H1 (cell line): ENCODE measurements around the gene PC. TPM values are rescaled to one million over a fixed set of nuclear protein-coding genes. Genes with fewer than 3 reads are reported as not detected.

ENCODE experiments used
- CTCF ChIA-PET: fragments of 300-600 bp; sonication (Branson Sonifier 250); formaldehyde crosslinking; loops from one replicate; lab custom pipeline; 2021; ENCODE audit not compliant: partially characterized antibody; lab: Charles Lee
- POLR2A ChIA-PET: fragments of 300-600 bp; sonication (Branson Sonifier 250); formaldehyde crosslinking; loops from one replicate; lab custom pipeline; 2021; ENCODE audit warnings: inconsistent platforms; ENCODE audit not compliant: partially characterized antibody; lab: Charles Lee
- DNase-seq, 2 experiments: peaks; one replicate each; pipeline versions ENCODE4 v3.0.0 to v3.0.0-alpha.2; 2010 to 2022; ENCODE audit warnings: low spot score in 2 of 2, low read depth in 1 of 2, mixed read lengths in 1 of 2
- FAIRE-seq: peaks from 2 replicates; lab custom pipeline; 2011; peaks lifted over from hg19 to GRCh38; lab: Jason Lieb, UNC
- H2AFZ ChIP-seq: 2 replicates; pipeline ENCODE4 v1.8.1; 2012; ENCODE audit warnings: low read length, inconsistent platforms
- H2AK5ac ChIP-seq: 2 replicates; pipeline ENCODE4 v1.6.1; 2013; ENCODE audit warnings: low read depth, low read length
- H2BK120ac ChIP-seq: replicated peaks from 2 replicates; pipeline ENCODE3; 2013; ENCODE audit warnings: low read depth, low read length, inconsistent platforms
- H2BK12ac ChIP-seq: 2 replicates; pipeline ENCODE4 v1.6.1; 2013; ENCODE audit warnings: low read depth, low read length
- H2BK15ac ChIP-seq: 2 replicates; pipeline ENCODE4 v1.6.1; 2013; ENCODE audit warnings: low read length
- H2BK20ac ChIP-seq: 2 replicates; pipeline ENCODE4 v1.6.1; 2013; ENCODE audit warnings: low read length
- H2BK5ac ChIP-seq: 2 replicates; pipeline ENCODE4 v1.6.1; 2013; ENCODE audit warnings: low read depth, low read length
- H3K14ac ChIP-seq: 2 replicates; pipeline ENCODE4 v1.6.1; 2013; ENCODE audit warnings: inconsistent platforms; ENCODE audit not compliant: insufficient read length
- H3K18ac ChIP-seq: 2 replicates; pipeline ENCODE4 v1.6.1; 2013; ENCODE audit warnings: low read length; ENCODE audit errors: extremely low read depth
- H3K23ac ChIP-seq: 2 replicates; pipeline ENCODE4 v1.6.1; 2013; ENCODE audit warnings: inconsistent platforms; ENCODE audit not compliant: insufficient read length
- H3K23me2 ChIP-seq: 2 replicates; pipeline ENCODE4 v1.6.1; 2013; ENCODE audit warnings: low read depth, low read length
- H3K27ac ChIP-seq: 2 replicates; pipeline ENCODE4 v1.6.1; 2011; ENCODE audit warnings: low read depth, low read length, inconsistent platforms
- H3K27me3 ChIP-seq, 4 experiments: replicated peaks in 1 of 4; 1 replicate in 1 of 4; 2 replicates in 3 of 4; pipeline versions ENCODE4 v1.6.1 to v1.8.1; 2011 to 2013; ENCODE audit warnings: low read length in 3 of 4, mild to moderate bottlenecking in 3 of 4, inconsistent platforms in 2 of 4, mixed read lengths in 2 of 4, moderate library complexity in 1 of 4; ENCODE audit not compliant: control insufficient read depth in 3 of 4, insufficient read depth in 3 of 4; ENCODE audit errors: extremely low read depth in 1 of 4
- H3K36me3 ChIP-seq, 4 experiments: 2 replicates each; pipeline versions ENCODE4 v1.6.1 to v1.8.1; 2011 to 2013; ENCODE audit warnings: mild to moderate bottlenecking in 4 of 4, low read length in 3 of 4, moderate library complexity in 2 of 4, control low read depth in 1 of 4, inconsistent platforms in 1 of 4; ENCODE audit not compliant: insufficient read depth in 4 of 4, control insufficient read depth in 2 of 4
- H3K4ac ChIP-seq: replicated peaks from 2 replicates; pipeline ENCODE3; 2013; ENCODE audit warnings: low read length, low read depth, mixed read lengths, inconsistent platforms; ENCODE audit not compliant: insufficient read length
- H3K4me1 ChIP-seq, 4 experiments: replicated peaks in 1 of 4; 1 replicate in 1 of 4; 2 replicates in 3 of 4; pipeline versions ENCODE4 v1.6.1 to v1.8.1; 2011 to 2013; ENCODE audit warnings: low read length in 3 of 4, inconsistent platforms in 2 of 4, mixed read lengths in 1 of 4; ENCODE audit not compliant: insufficient read depth in 4 of 4, control insufficient read depth in 3 of 4
- H3K4me2 ChIP-seq, 2 experiments: 2 replicates each; pipeline versions ENCODE4 v1.6.1 to v1.8.1; 2011 to 2013; ENCODE audit warnings: low read depth in 2 of 2, low read length in 2 of 2, control low read depth in 1 of 2, inconsistent platforms in 1 of 2, mild to moderate bottlenecking in 1 of 2; ENCODE audit not compliant: insufficient read depth in 1 of 2
- H3K4me3 ChIP-seq, 4 experiments: fragments of 200-600, 300-600 bp in 1 of 4; sonication (generic), shearing (Covaris generic), sonication (Bioruptor Twin) in 1 of 4; 2 replicates each; pipeline versions ENCODE4 v1.5.1 to v1.8.1; 2011 to 2016; ENCODE audit warnings: low read length in 4 of 4, low read depth in 3 of 4, control low read depth in 2 of 4, inconsistent platforms in 2 of 4, mild to moderate bottlenecking in 2 of 4, mixed read lengths in 1 of 4, moderate library complexity in 1 of 4; ENCODE audit not compliant: insufficient read depth in 2 of 4; ENCODE audit errors: extremely low read depth in 1 of 4
- H3K56ac ChIP-seq: replicated peaks from 2 replicates; pipeline ENCODE3; 2013; ENCODE audit warnings: low read depth, mild to moderate bottlenecking, mixed read lengths, low read length, inconsistent platforms; ENCODE audit not compliant: insufficient read length
- H3K79me1 ChIP-seq: 2 replicates; pipeline ENCODE4 v1.6.1; 2013; ENCODE audit warnings: low read depth, low read length, control low read depth
- H3K79me2 ChIP-seq, 2 experiments: 2 replicates each; pipeline versions ENCODE4 v1.6.1 to v1.8.1; 2012 to 2013; ENCODE audit warnings: low read length in 2 of 2, mild to moderate bottlenecking in 2 of 2, inconsistent platforms in 1 of 2; ENCODE audit not compliant: insufficient read depth in 2 of 2, control insufficient read depth in 1 of 2
- H3K9ac ChIP-seq, 4 experiments: replicated peaks in 1 of 4; 1 replicate in 1 of 4; 2 replicates in 3 of 4; pipeline versions ENCODE4 v1.6.1 to v1.8.1; 2011 to 2013; ENCODE audit warnings: low read depth in 3 of 4, low read length in 3 of 4, control low read depth in 2 of 4, mild to moderate bottlenecking in 2 of 4, moderate library complexity in 2 of 4, inconsistent platforms in 1 of 4; ENCODE audit errors: extremely low read depth in 1 of 4
- H3K9me3 ChIP-seq, 2 experiments: 2 replicates each; pipeline versions ENCODE4 v1.6.1 to v1.8.1; 2012 to 2013; ENCODE audit warnings: mild to moderate bottlenecking in 2 of 2, moderate library complexity in 2 of 2, control low read depth in 1 of 2, inconsistent platforms in 1 of 2, low read depth in 1 of 2, low read length in 1 of 2, mixed read lengths in 1 of 2; ENCODE audit not compliant: insufficient read depth in 2 of 2
- H4K20me1 ChIP-seq, 2 experiments: replicated peaks in 1 of 2; 2 replicates each; pipeline versions ENCODE3 to v1.8.1; 2011 to 2013; ENCODE audit warnings: inconsistent platforms in 2 of 2, low read length in 2 of 2, mild to moderate bottlenecking in 1 of 2; ENCODE audit not compliant: insufficient read depth in 2 of 2, control insufficient read depth in 1 of 2
- H4K5ac ChIP-seq: 2 replicates; pipeline ENCODE4 v1.6.1; 2013; ENCODE audit warnings: low read length, low read depth, mixed read lengths, inconsistent platforms; ENCODE audit not compliant: insufficient read length
- H4K8ac ChIP-seq: 2 replicates; pipeline ENCODE4 v1.8.0; 2013; ENCODE audit warnings: mild to moderate bottlenecking, moderate library complexity, low read length, inconsistent platforms; ENCODE audit not compliant: insufficient read depth; ENCODE audit errors: extremely low read depth
- H4K91ac ChIP-seq: replicated peaks from 2 replicates; pipeline ENCODE3; 2013; ENCODE audit warnings: low read length, mixed read lengths, inconsistent platforms; ENCODE audit not compliant: insufficient read length
- POLR2A ChIP-seq, 2 experiments: IDR thresholded peaks; 1 replicate in 1 of 2; 2 replicates in 1 of 2; pipeline ENCODE4 v1.6.1; 2011; ENCODE audit warnings: low read depth in 2 of 2, low read length in 2 of 2, mild to moderate bottlenecking in 2 of 2; ENCODE audit errors: control extremely low read depth in 1 of 2
- POLR2AphosphoS5 ChIP-seq: IDR thresholded peaks from 2 replicates; pipeline ENCODE4 v1.6.1; 2011; ENCODE audit warnings: low read depth, low read length
- SAP30 ChIP-seq: fragments of 300-600 bp; sonication (generic); IDR thresholded peaks from 2 replicates; pipeline ENCODE4 v1.7.1; 2012; ENCODE audit warnings: low read length, moderate library complexity, mild to moderate bottlenecking, inconsistent platforms; ENCODE audit not compliant: insufficient read depth, insufficient replicate concordance
- TAF1 ChIP-seq: IDR thresholded peaks from 2 replicates; pipeline ENCODE4 v1.6.1; 2011; ENCODE audit warnings: mild to moderate bottlenecking, low read depth, low read length
- WGBS, 2 experiments: shearing (Covaris generic) in 1 of 2; methylation state at CpG; one replicate each; pipeline versions ENCODE4 v1.1.6 to v1.1.7; 2013 to 2015; ENCODE audit warnings: low lambda C conversion rate in 2 of 2, mixed read lengths in 2 of 2, inconsistent platforms in 1 of 2, low coverage in 1 of 2, missing lambda C conversion rate in 1 of 2; ENCODE audit not compliant: insufficient replicate concordance in 2 of 2, insufficient coverage in 1 of 2, insufficient read length in 1 of 2; ENCODE audit errors: extremely low coverage in 1 of 2, missing lambda C conversion rate in 1 of 2; 5-methylcytosine and 5-hydroxymethylcytosine counted together
- polyA plus RNA-seq, 7 experiments: library from polyadenylated mRNA; depleted of rRNA in 3 of 7; stranded (reverse) in 5 of 7; unstranded in 2 of 7; fragments of >200 nt in 5 of 7; fragments of 200-250 nt in 2 of 7; gene quantifications; 1 replicate in 5 of 7; 2 replicates in 1 of 7; 4 replicates in 1 of 7; pipeline versions ENCODE4 v1.2.1 to v1.2.3, GENCODE V29; 2011 to 2013; ENCODE audit warnings: missing spikeins in 2 of 7, mixed read lengths in 2 of 7
- total RNA-seq: library from RNA; stranded (reverse); fragmentation: NEBNext Ultra II Directional; extraction: Animal tissue kit (Norgen Biotek cat#: 25700); gene quantifications from 2 replicates; pipeline ENCODE4 v1.2.1, GENCODE V29; 2021

The PC gene
- total and polyA plus RNA-seq, 2 of the 8 experiments (the other 6 are each of a cell fraction or from before 2014, with no cell fraction given) = 11.5 to 27.5 TPM

- peaks cover 0 to 17% of the 10 kb centered on the region in 2 experiments; a peak in 3 of 4 replicates for H3K79me2 ChIP-seq
- DNase-seq = no peak
- no peak overlapping the region for H3K56ac ChIP-seq
- H2BK12ac ChIP-seq = no peak overlapping the region
- H3K4me2 ChIP-seq = no peak overlapping the region
- POLR2A ChIA-PET = no interaction called here
- CTCF ChIA-PET = interaction anchor here (0.5 kb wide), 1 partner anchor 104 kb away, joined by 3 read pairs; no protein-coding TSS in a partner anchor
- no peak overlapping the region for H3K18ac ChIP-seq
- no peak overlapping the region for H3K14ac ChIP-seq
- H3K9ac ChIP-seq = no peak overlapping the region
- no peak overlapping the region for H3K23ac ChIP-seq
- H3K4me3 ChIP-seq = no peak overlapping the region
- H2BK20ac ChIP-seq = no peak overlapping the region
- H4K91ac ChIP-seq = no peak overlapping the region
- no peaks in the 10 kb centered on the region for H3K27me3 ChIP-seq
- H3K4ac ChIP-seq = no peak overlapping the region
- 94% methylated on average over 14 of the region's 14 CpGs; no CpG with 5 or more reads in 1 of the 2 experiments for WGBS, 2 experiments
- peaks cover 4% of the 10 kb centered on the region; the same call in 1 of the 2 replicates for H3K23me2 ChIP-seq
- no peak overlapping the region for H3K27ac ChIP-seq
- H4K5ac ChIP-seq = no peak overlapping the region
- TF ChIP-seq POLR2A (IDR thresholded peaks at IDR 0.05; ENCODE audit: control extremely low read depth in 1 of 2, low read depth in 2 of 2, low read length in 2 of 2) = peak in 1 of 2 experiments; percentile 22; a peak in 1 of 3 replicates
- TF ChIP-seq SAP30 = no peak
- TF ChIP-seq POLR2AphosphoS5 = peak; percentile 54; the same call in 1 of the 2 replicates
- TF ChIP-seq TAF1 = no peak
- no peak overlapping the region for H2BK5ac ChIP-seq
- no peak overlapping the region for H2AK5ac ChIP-seq
- peaks cover 4 to 25% (median 14%) of the 10 kb centered on the region in 4 experiments; a peak in 7 of 8 replicates for H3K36me3 ChIP-seq
- no peak overlapping the region for H2BK120ac ChIP-seq
- peaks cover 4 to 10% of the 10 kb centered on the region in 2 experiments for H4K20me1 ChIP-seq
- no peak for FAIRE-seq
- H3K4me1 ChIP-seq = peaks cover 0 to 5% (median 2%) of the 10 kb centered on the region in 4 experiments; a peak in 3 of 7 replicates
- H2AFZ ChIP-seq = no peak overlapping the region
- H3K79me1 ChIP-seq = peaks cover 18% of the 10 kb centered on the region
- H2BK15ac ChIP-seq = no peak overlapping the region
- no peaks in the 10 kb centered on the region for H3K9me3 ChIP-seq
- no peak overlapping the region for H4K8ac ChIP-seq
Measured at GRCh38 chr11:66847461-66848232, 110.5 kb downstream of the PC start.
